Erythroblast (primary cell): ENCODE results near the gene CTIF.
"Not testable (repeated sequence)": the region's sequence is repeated elsewhere in the genome, so short reads cannot be mapped to it uniquely, and the experiment has no call there.

Source experiments
- DNase-seq, 2 experiments: peaks; one replicate each; lab custom pipeline; 2025; lab: John Stamatoyannopoulos, UW
- GATA1 ChIP-seq: IDR thresholded peaks from 2 replicates; pipeline ENCODE4 v1.6.1; 2011; ENCODE audit warnings: low read depth, mild to moderate bottlenecking, control low read depth, low read length, moderate library complexity
- POLR2A ChIP-seq: IDR thresholded peaks from 2 replicates; pipeline ENCODE4 v1.6.1; 2011; ENCODE audit warnings: mild to moderate bottlenecking, low read length

The CTIF gene

DNA sequence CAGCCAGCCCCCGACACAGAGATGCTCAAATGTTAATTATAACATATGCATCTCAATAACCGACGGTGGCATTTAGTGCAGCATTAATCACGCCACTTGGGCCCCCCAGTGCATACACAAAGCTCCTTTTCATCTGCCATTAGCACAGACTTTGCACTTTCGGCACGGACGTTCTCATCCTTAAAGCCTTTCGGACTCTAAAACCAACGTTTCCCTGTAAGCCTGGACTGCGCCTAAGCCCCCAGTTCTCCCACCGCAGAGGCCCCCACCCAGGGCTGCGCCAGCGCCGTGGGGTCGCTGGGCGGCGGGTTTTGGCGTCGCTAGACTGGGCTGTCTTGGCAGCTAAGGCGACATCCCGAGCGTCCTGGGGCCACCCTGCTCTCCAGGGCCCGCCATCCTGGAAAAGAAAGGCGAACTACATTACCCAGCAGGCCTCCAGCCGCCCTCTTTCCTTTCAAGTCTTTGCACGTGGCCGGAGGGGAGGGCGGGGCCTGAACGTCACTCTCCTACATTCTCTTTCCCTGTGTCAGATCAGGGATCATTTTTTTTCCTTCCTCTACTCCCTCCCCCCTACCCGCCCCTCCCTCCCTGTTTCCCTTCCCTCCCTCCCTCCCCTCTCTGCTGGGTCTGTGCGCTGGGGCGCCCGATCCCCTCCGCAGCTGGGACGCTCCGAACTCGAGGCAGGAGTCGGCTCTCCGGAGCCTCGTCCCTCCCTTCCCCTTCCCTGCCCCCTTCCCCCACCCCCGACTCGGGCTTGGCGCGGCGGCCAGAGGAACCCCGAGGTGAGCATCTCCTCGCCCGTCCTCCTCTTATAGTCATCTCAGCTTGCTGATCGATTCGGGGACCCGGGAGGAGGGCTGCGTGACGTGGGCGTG is at the start of gene CTIF:
TSS of gene CTIF (plus strand) at position 501 of the 875 bp plus-strand sequence. CDS start 80,535 bp downstream, outside the sequence.
- DNase-seq, result peak; percentile 86 to 87
- no peak for TF ChIP-seq GATA1
- TF ChIP-seq POLR2A, result no peak

DNA sequence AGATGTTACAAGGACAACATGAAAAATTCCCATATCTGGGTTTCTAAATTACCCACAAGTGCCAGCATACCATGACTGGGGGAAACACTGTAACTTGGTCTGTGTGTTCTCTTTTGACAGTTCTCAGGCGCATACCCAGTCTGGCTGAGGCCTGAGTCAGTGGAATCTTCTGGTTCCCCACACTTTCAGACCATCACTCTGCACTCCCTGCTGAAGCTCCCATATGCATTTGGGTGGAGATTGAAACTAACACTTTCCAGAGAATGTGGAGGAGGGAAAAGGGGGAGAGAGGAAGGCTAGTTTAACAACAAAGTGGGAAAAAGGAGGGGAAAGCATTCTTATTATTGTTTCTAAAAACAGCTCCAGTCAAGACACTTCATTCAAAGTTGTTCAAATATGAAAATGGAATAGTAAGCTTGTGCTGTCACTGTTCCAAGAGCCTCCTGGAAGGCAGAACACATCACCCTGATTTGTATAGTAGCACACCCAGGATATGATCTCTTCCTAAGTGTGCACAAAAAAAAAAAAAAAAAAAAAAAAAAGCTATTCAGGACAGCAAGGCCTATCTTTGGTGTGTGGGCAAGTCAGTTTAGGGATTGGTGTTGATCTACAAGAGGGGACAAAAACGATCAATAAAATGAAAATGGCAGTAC is 48.1 kb upstream of the CTIF start:
- no peak for DNase-seq
- no peak for TF ChIP-seq GATA1
- TF ChIP-seq POLR2A, result no peak

DNA sequence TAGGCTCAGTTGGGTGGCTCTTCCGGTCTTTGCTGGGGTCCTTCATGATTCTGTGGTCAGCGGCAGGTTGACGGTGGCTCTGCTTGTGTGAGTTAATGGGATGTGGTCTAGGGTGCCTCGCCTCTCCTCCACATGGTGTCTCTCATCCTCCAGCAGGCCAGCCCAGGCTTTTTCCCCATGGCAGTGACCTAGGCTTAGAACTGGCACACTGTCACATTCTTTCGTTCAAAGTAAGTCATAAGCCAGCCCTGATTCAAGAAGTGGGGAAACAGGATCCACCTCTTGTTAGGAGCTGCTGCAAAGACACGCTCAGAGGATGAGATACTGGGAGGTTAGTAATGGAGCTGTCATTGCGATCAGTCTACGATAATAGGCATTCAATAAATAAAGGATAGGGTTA is 46.0 kb upstream of the CTIF start:
- DNase-seq, result no peak
- no peak for TF ChIP-seq GATA1

DNA sequence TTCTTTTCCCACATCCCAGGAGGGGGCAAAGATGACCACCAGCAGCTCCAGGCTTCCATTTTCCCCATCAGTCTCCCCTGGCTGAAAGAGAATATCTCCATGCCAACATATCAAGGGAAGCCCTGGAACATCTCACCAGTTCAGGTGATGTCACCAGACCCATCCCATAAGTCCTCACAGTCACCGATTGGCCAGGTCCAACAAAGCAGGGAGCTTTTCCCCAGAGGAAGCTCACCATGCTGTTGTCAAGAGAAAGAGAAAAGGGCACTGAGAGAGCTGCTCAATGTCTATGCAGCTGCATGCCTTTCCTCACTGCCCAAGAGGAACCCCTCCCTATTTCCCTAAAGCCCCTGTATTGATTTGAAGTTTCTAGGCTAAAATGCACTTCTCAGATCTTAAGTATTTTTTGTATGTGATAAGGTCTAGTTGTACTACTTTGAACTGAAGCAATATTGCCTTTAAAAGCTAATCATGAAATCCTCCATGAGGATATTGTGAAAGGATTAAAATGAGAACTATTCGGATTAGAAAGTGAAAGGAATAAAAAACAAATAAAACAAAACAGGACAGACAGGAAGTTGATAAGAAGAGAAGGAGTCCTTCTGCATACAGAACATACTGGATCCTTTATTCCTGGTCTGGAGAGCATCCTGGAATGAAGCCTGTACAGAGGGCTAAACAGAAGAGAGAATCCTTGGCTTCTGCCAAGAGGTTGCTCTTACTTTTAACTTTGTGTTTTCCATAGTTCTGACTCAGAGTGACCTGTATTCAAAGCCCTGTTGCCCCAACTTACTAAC is 45.2 kb upstream of the CTIF start:
- no peak for DNase-seq
- no peak for TF ChIP-seq POLR2A
- no peak for TF ChIP-seq GATA1

DNA sequence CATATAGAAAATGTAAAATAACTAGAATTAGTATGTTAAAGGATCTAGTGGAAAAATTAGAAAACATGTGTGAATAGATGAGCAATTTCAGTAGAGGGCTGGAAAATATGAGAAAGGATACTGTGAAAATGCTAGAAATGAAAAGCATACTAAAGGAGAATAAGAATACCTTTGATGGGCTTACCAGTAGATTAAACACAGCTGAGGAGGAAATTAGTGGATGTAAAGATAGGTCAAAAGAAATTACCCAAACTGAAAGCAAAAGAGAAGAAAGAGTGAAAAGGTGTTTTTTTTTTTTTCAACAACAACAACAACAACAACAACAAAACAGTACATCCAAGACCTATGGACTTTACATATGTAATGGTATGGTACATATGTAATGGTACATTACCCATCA is 41.0 kb upstream of the CTIF start:
- DNase-seq, result no peak
- TF ChIP-seq GATA1, result no peak
- no peak for TF ChIP-seq POLR2A

DNA sequence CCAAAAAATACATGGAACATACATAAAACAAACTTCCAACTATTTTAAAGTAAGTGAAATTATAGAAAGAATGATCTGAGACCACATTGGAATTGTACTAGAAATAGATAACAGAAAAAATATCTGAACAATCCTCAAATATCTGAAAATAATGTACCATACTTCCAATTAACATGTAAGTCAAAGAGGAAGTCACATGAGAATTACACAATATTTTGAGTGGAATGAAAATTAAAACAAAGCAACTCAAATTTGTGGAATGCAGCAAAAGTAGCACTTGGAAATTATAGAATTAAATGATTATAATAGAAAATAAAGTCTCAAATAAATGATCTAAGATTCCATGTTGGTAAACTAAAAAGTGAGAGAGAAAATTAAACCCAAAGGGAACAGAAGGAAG is 38.3 kb upstream of the CTIF start:
- DNase-seq, result no peak
- TF ChIP-seq GATA1 (no peak), POLR2A (no peak)

DNA sequence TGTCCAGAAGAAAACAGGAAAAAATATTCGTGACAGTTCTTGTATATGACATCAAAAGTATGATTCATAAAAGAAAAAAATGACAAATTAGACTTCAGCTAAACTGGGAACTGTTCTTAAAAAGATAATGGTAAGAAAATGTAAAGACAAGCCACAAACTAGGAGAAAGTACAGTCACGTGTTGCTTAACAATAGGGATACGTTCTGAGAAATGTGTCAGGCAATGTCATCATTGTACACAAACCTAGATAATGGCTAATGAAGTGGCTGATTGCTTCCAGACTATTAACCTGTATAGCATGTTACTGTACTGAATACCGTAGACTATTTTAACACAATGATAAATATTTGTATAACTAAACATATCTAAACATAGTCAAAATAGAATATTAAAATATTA is 35.9 kb upstream of the CTIF start:
- no peak for DNase-seq
- TF ChIP-seq GATA1 (no peak), POLR2A (no peak)

DNA sequence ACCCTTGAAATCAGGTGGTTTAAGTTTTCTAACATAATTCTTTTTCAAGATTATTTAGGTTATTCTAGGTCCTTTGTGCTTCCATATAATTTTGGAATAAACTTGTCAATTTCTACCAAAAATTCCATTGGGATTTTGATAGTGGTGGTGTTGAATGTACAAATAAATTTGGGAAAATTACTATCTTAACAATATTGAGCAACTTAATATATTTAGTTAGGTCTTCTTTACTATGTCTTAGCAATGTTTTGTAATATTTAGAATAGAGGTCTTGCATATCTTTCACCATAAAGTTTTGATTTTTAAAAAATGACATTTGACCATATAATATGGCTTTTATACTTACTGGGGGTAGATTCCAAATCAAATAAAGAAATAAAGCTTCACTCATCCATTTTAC is 34.0 kb upstream of the CTIF start:
- TF ChIP-seq GATA1, result no peak
- no peak for TF ChIP-seq POLR2A
- DNase-seq, result no peak

DNA sequence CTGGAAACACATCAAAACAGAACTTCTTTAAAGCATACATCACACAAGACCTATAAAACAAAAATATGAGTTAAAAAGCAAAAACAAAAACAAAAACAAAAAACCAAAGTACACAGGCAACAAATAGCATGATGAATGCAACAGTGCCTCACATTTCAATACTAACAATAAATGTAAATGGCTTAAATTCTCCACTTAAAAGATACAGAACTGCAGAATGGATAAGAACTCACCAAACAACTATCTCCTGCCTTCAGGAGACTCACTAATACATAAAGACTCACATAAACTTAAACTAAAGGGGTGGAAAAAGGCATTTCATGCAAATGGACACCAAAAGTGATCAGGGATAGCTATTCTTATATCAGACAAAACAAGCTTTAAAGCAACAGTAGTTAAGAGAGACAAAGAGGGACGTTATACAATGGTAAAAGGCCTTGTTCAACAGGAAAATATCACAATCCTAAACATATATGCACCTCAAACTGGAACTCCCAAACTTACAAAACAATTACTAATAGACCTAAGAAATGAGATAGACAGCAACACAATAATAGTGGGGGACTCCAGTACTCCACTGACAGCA is 31.8 kb upstream of the CTIF start:
- not testable (repeated sequence) for DNase-seq

DNA sequence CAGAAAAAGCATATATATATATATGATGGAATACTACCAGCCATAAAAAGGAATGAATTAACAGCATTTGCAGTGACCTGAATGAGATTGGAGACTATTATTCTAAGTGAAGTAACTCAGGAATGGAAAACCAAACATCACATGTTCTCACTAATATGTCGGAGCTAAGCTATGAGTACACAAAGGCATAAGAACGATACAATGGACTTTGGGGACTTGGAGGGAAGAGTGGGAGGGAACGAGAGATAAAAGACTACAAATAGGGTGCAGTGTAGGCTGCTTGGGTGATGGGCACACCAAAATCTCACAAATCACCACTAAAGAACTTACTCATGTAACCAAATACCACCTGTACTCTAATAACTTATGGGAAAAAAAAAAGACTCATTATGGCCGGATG is 26.3 kb upstream of the CTIF start:
- DNase-seq, result not testable (repeated sequence)

DNA sequence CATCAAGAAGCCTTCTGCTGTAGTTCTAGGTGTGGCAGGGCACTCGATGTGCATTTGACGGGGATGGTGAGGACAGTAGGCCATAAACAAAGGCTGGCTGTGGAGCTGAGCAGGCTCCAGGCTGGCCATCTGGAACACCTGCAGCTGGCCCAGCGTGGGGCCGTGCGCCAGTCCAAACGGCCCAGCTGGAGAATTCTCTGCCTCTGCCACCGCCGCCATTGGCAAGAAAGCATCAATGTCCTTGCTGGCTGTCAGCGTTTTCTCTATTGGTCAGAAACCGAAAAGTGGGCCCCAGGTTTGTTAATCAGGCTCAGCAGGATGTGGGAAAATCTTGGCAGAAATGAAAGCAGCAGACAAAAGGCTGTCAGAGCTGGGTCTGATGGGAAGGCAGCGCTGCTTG is 24.0 kb upstream of the CTIF start:
- no peak for TF ChIP-seq POLR2A
- no peak for TF ChIP-seq GATA1
- DNase-seq, result no peak

DNA sequence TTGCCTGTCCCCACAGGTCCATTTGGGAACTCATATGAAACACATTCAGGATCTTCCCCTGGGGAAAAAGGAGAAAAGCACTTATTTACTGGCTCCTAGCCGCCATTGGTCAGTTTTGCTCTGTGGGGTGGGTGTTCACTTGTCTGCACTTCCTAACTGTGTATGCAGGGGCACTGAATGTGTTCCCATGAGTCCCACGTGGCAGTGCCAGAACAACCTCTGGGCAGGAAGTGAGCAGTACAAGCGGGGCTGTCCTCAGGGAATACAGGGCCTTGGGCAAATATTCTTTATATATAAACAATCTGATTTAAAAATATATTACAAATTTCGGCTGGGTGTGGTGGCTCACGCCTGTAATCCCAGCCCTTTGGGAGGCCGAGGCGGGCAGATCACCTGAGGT is 21.8 kb upstream of the CTIF start:
- TF ChIP-seq POLR2A, result no peak
- no peak for TF ChIP-seq GATA1
- DNase-seq, result no peak

DNA sequence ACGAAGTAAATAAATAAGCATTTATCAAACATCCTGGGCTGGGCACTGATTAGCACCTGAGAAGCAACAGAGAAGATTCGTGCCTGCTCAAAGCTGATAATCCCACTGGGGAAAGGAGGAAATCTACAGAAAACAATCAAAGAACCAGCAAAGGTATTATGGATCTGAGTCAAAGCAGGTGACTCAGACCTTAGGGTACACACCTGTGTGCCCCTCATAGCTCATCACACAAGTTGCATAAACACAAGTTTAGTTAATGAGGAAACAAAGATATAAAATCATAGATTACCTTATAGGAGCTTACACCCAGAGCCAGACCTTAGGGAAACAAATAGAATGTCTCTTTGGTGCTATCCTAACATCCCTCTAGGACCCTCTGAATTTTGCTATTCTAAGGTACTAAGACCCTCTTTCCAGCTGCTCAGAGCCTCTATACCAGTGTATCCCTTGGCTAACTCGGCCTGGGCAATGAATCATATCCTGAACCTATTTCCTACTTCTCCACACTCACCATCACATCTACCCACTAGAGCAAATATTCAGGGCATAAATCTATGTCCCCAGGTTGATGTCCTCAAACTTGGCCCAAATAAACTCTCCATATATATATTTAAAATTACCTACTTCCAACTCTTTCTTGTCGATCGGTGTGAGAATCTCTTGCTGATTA is 19.3 kb upstream of the CTIF start:
- TF ChIP-seq GATA1, result no peak
- TF ChIP-seq POLR2A, result no peak
- no peak for DNase-seq

DNA sequence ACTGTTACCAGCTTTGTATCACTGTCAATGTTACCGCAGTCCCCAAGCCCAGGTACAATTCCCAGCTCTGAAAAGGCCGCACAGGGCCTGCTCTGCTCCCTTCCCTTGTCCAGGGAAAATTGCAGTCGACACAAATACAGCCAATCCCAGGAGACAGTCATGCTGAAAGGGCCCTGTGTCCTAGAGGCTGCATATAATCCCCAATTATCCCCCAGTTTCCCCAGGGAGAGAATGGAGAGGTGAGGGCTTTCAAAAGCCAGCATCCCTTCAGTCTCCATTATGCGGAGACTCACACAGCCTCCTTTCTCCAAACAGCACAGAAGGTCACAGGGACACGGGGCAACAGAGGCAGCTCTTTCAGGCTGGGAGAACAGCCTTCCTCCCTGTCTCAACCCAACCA is 17.1 kb upstream of the CTIF start:
- TF ChIP-seq GATA1 (no peak), POLR2A (no peak)
- DNase-seq, result no peak
